H1 (cell line): ENCODE measurements around the gene BCAS4. TPM values are rescaled to one million over a fixed set of nuclear protein-coding genes. Genes with fewer than 3 reads are reported as not detected.

Experiments
- KDM5A ChIP-seq: fragments of 200-600 bp; IDR thresholded peaks from 2 replicates; pipeline ENCODE4 v1.7.1; 2012; ENCODE audit warnings: mild to moderate bottlenecking, low read length, inconsistent platforms, mixed read lengths
- SAP30 ChIP-seq: fragments of 300-600 bp; sonication (generic); IDR thresholded peaks from 2 replicates; pipeline ENCODE4 v1.7.1; 2012; ENCODE audit warnings: low read length, moderate library complexity, mild to moderate bottlenecking, inconsistent platforms; ENCODE audit not compliant: insufficient read depth, insufficient replicate concordance
- SP4 ChIP-seq: IDR thresholded peaks from 2 replicates; pipeline ENCODE4 v1.6.1; 2012; ENCODE audit warnings: low read length, inconsistent platforms
- TAF7 ChIP-seq: optimal IDR thresholded peaks from 2 replicates; pipeline ENCODE3; 2011; ENCODE audit warnings: low read depth, mild to moderate bottlenecking, inconsistent platforms, low read length, moderate library complexity, borderline replicate concordance
- ZNF274 ChIP-seq: IDR thresholded peaks from 2 replicates; pipeline ENCODE4 v1.7.0; 2012; ENCODE audit warnings: low read length, borderline replicate concordance; ENCODE audit errors: extremely low read depth
- polyA plus RNA-seq, 7 experiments: library from polyadenylated mRNA; depleted of rRNA in 3 of 7; stranded (reverse) in 5 of 7; unstranded in 2 of 7; fragments of >200 nt in 5 of 7; fragments of 200-250 nt in 2 of 7; gene quantifications; 1 replicate in 5 of 7; 2 replicates in 1 of 7; 4 replicates in 1 of 7; pipeline versions ENCODE4 v1.2.1 to v1.2.3, GENCODE V29; 2011 to 2013; ENCODE audit warnings: missing spikeins in 2 of 7, mixed read lengths in 2 of 7
- total RNA-seq: library from RNA; stranded (reverse); fragmentation: NEBNext Ultra II Directional; extraction: Animal tissue kit (Norgen Biotek cat#: 25700); gene quantifications from 2 replicates; pipeline ENCODE4 v1.2.1, GENCODE V29; 2021
- TF ChIP-seq, protein P1 (sequence below): fragments of 300-600 bp; sonication (generic); IDR thresholded peaks from 2 replicates; pipeline ENCODE4 v1.7.1; 2012; ENCODE audit warnings: low read length, moderate library complexity, mild to moderate bottlenecking, inconsistent platforms; ENCODE audit not compliant: insufficient replicate concordance

Gene BCAS4
- total and polyA plus RNA-seq, 2 of the 8 experiments (the other 6 are each of a cell fraction or from before 2014, with no cell fraction given): 21.2 to 23.6 TPM

- TF ChIP-seq TAF7 (no peak), KDM5A (no peak), SP4 (no peak), SAP30 (no peak), ZNF274 (no peak)
- TF ChIP-seq, protein P1, sequence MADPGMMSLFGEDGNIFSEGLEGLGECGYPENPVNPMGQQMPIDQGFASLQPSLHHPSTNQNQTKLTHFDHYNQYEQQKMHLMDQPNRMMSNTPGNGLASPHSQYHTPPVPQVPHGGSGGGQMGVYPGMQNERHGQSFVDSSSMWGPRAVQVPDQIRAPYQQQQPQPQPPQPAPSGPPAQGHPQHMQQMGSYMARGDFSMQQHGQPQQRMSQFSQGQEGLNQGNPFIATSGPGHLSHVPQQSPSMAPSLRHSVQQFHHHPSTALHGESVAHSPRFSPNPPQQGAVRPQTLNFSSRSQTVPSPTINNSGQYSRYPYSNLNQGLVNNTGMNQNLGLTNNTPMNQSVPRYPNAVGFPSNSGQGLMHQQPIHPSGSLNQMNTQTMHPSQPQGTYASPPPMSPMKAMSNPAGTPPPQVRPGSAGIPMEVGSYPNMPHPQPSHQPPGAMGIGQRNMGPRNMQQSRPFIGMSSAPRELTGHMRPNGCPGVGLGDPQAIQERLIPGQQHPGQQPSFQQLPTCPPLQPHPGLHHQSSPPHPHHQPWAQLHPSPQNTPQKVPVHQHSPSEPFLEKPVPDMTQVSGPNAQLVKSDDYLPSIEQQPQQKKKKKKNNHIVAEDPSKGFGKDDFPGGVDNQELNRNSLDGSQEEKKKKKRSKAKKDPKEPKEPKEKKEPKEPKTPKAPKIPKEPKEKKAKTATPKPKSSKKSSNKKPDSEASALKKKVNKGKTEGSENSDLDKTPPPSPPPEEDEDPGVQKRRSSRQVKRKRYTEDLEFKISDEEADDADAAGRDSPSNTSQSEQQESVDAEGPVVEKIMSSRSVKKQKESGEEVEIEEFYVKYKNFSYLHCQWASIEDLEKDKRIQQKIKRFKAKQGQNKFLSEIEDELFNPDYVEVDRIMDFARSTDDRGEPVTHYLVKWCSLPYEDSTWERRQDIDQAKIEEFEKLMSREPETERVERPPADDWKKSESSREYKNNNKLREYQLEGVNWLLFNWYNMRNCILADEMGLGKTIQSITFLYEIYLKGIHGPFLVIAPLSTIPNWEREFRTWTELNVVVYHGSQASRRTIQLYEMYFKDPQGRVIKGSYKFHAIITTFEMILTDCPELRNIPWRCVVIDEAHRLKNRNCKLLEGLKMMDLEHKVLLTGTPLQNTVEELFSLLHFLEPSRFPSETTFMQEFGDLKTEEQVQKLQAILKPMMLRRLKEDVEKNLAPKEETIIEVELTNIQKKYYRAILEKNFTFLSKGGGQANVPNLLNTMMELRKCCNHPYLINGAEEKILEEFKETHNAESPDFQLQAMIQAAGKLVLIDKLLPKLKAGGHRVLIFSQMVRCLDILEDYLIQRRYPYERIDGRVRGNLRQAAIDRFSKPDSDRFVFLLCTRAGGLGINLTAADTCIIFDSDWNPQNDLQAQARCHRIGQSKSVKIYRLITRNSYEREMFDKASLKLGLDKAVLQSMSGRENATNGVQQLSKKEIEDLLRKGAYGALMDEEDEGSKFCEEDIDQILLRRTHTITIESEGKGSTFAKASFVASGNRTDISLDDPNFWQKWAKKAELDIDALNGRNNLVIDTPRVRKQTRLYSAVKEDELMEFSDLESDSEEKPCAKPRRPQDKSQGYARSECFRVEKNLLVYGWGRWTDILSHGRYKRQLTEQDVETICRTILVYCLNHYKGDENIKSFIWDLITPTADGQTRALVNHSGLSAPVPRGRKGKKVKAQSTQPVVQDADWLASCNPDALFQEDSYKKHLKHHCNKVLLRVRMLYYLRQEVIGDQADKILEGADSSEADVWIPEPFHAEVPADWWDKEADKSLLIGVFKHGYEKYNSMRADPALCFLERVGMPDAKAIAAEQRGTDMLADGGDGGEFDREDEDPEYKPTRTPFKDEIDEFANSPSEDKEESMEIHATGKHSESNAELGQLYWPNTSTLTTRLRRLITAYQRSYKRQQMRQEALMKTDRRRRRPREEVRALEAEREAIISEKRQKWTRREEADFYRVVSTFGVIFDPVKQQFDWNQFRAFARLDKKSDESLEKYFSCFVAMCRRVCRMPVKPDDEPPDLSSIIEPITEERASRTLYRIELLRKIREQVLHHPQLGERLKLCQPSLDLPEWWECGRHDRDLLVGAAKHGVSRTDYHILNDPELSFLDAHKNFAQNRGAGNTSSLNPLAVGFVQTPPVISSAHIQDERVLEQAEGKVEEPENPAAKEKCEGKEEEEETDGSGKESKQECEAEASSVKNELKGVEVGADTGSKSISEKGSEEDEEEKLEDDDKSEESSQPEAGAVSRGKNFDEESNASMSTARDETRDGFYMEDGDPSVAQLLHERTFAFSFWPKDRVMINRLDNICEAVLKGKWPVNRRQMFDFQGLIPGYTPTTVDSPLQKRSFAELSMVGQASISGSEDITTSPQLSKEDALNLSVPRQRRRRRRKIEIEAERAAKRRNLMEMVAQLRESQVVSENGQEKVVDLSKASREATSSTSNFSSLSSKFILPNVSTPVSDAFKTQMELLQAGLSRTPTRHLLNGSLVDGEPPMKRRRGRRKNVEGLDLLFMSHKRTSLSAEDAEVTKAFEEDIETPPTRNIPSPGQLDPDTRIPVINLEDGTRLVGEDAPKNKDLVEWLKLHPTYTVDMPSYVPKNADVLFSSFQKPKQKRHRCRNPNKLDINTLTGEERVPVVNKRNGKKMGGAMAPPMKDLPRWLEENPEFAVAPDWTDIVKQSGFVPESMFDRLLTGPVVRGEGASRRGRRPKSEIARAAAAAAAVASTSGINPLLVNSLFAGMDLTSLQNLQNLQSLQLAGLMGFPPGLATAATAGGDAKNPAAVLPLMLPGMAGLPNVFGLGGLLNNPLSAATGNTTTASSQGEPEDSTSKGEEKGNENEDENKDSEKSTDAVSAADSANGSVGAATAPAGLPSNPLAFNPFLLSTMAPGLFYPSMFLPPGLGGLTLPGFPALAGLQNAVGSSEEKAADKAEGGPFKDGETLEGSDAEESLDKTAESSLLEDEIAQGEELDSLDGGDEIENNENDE: no peak
Observed at GRCh38 chr20:50858525-50858924, 63.7 kb downstream of the BCAS4 start (continued).
